HG02840 (cell line): Measurements from ENCODE around the gene CARD11.
A peak's percentile ranks its signal among the peaks of the same experiment; 100 is the strongest.

Source experiments
- ATAC-seq: cut with Tn5 transposase; IDR thresholded peaks from one replicate; pipeline ENCODE4 v1.9.1; 2021; ENCODE audit warnings: mild to moderate bottlenecking, moderate library complexity, moderate number of reproducible peaks; ENCODE audit not compliant: unreplicated experiment, low FRiP score

Gene CARD11

DNA sequence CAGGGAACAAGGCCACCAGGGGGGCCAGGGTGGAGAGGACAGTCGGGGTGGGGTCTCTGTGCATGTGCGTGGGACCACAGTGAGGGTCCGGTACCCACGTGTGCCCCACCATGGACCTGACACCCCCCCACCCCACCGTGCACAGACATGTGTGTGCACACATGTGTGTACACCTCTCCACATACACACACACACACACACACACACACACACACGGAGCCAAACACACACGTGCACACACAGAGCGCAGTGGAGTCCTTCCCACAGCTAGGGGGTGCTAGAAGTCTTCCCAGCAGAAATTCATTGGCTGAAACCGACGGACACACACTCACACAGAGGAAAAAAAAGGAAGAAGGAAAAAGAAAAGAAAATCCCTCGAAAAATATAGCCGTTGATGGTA, 156.8 kb downstream of the CARD11 start:
- no peak for ATAC-seq

DNA sequence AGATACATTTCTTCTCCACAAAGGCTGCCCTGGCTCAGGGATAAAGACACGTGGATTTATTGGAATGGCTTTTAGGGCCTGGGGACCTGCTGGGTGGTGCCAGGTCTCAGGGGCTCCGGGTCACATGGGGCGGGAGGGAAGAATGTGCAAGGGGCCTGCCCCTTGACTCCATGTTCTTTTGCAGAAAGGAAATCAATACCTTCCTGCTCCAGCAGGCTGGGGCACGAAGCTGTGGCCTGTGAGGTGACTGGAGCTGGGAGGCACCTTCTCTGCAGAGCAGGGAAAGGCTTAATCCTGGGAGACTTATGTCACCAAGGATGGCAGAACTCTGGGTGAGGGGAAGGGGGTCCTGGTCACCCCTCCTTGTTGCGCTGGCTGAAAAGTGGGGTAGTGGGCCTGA, 157.3 kb downstream of the CARD11 start:
- ATAC-seq = no peak

DNA sequence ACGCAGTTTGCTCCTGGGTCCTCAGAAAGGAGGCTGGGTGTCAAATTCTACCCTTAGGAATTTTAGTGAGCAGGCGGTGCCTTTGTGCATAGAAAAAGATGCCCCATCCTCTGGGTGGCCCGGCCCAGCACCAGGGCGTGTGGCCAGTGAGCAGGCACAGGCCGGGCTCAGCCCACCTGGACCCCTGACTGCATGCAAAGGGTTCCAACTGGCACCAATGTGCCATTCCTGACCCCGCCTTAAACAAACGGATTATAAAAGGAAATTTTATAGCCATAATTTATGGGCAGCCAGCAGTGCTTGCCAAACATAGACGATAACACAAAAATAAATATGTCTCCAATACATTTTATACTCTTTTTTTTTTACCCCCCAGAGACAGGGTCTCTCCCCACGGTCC, 159.5 kb downstream of the CARD11 start:
- ATAC-seq = no peak

DNA sequence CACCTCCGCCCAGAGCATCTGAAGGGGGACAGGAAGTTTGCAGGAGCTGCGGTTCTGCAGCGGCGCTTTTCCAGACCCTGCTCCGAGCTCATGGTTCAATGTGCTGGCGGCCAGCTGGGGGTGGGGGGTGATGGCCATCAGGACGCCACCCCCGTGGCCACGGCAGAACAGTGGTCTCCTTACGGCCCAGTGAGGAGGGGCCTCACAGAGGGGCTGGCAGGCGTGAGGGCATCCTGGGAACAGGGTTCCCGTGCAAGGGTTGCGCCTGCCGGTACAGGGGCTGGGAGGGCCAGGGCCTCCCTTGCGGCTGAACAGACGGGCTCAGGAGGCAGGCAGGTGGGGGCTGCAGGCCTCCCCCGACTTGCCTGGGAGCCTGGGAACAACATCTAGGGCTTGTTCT, 160.6 kb downstream of the CARD11 start:
- no peak for ATAC-seq

DNA sequence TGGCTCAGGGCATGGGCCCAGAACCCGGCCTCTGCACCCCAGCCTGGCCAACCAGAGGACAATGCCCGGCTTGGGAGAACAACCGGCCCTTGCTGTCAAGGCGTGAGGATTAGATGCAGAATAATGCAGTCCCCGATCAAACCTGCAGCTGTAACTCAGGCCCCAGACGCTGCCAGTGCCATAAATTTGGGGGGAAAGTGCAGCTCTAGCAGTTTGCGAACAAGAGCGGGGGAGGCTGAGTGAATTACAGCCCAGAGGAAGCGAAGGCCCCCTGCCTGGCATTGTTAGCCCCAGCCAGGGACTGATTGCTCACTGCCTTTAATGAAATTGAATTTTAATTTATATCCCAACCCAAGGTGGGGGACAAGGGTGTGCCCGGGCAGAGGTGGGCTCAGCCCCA, 161.6 kb downstream of the CARD11 start:
- no peak for ATAC-seq

DNA sequence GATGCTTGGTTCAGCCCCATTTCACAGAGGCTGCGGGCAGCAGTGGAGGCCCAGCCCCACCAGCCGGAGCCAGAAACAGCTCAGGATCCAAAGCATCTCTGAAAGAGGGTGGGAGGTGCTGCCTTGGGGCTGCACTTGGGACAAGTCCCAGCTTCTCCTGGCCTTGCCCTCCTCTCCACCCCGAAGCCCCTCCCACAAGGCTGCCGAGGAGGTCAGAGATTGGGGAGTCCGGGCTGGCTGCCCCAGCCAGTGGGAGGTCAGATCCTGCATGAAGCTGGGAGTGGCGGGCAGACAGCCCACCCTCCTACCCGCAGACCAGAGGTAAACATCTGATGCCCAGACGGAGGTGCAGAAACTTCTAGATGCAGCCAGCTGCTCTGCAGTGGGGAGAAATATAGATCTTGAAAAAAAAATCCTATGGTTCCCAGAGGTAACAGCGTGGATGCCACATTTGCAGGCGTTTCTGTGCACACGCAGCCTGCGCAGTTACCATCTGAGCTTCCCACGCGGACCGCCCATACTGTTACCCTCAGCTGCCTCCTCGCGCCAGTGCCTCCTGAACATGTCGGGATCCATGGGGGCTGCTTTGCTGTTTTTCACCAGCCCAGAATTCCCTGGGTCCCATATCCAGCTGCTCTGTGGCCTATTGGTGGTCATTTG, 162.7 kb downstream of the CARD11 start:
- no peak for ATAC-seq

DNA sequence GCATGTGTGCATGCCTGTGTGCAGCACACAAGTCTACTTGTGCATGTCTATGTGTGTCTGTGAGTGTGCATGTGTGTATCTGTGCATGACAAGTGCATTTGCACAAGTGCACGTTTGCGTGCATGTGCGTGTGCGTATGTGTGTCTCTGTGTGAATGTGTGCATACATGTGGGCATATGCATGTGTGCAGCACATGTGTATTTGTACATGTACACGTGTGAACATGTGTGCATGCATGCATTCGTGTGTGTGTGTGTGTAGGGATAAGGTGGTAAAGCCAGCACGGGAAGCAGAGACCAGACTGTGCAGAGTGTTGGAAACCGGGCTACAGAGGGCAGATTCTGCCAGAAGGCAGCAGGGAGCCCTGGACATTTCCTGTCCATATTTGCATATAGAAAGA, 163.6 kb downstream of the CARD11 start:
- ATAC-seq = no peak

DNA sequence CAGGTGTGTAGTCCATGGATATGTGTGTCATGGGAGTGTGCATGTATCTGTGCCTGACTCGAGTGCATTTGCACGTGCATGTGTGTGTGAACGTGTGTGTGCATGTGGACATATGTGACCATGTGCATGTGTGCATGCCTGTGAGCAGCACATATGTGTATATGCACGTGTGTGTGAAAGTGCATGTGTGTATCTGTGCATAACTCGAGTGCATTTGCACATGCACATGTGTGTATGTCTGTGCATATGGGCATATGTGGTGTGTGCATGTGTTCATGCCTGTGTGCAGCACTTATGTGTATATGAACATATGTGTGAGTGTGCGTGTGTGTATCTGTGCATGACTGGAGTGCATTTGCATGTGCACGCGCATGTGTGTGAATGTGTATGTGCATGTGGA, 164.3 kb downstream of the CARD11 start:
- ATAC-seq = no peak

DNA sequence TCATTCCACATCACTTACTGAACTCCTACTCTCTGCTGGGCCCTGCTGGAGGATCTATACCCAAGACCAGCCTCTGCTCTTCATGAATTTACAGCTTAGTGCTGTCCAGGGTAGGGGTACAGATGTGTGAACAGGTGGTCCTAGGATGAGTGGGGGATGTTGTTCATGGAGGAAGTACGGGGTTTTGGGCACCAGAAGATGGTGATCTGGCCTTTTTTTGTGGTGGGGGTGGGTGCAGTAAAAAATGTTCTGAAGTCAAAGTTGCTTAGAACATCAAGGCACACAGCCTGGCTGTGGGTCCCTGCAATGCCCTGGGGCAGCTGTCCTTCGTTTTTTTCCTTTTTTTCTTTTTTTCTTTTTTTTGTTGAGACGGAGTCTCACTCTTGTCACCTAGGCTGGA, 165.4 kb downstream of the CARD11 start:
- no peak for ATAC-seq

DNA sequence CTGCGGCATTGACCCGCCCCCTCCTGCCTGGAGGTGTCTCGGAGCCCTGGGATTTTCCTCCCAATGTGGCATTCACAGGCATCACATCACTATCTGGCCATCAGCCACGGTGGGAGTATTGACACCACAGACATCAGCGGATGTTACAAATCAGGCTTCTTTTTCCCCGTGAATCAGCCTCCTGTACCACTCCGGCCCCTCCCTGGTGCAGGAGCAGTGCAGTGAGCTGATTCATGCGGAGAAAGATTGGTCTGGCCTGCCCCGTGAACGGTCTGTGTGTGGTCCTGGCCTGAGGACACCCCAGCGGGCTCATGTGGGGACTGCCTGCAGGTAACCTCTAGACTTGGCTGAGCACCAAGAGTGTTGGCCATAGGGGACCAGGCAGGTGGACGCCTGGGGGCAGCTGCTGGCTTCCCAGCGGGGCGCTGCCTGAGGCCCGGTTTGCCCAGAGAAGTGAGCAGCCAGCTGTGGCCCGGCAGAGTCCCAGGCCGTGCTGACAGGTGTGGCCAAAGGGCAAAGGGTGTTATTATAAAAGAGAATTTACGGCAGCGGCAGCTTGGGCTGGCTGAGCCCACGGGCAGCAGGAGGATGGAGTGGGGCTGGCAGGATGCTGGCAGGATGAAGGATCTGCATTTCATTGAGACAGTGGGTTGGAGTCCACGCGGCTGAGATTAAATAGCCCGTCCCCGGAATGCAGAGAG, 167.5 kb downstream of the CARD11 start:
- no peak for ATAC-seq

DNA sequence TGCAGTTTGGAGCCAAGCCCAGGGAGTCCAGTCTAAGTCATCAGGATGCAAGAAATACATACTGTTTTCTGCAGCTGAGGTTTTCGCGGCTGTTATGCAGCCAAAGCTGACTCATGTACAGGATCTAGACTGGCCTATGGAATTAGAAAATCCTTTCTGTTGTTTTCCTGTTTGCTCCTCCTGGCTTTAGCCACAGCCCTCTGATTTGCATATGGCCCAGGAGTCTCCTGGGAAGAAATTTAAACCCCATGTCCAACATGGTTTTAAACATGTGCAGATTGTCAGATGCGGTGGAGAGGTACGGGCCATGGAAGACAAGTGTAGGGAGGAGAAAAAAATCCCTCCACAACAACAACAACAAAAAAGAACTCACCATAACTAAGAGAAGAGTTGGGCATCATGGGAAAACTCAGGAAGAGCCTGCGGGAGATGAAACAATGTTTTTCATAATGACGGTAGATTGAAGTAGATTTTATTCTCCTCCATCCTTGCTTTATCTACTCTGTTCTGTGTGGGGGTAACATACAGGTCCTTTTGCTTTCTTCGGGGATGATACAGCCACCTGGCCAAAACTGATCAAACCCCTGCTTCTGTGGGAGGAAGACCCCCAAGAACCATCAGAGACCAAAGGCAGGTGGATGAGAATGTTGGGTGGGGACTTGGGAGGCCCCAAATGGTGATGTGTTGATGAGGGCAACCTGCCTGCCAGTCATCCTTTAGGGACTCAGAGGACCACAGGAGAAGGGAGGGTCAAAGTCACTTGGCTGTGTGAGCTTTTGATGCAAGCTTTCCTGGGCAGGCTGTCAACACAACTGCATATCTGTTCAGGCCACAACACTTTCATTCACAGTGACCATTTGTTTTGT, 169.7 kb downstream of the CARD11 start:
- ATAC-seq = no peak

DNA sequence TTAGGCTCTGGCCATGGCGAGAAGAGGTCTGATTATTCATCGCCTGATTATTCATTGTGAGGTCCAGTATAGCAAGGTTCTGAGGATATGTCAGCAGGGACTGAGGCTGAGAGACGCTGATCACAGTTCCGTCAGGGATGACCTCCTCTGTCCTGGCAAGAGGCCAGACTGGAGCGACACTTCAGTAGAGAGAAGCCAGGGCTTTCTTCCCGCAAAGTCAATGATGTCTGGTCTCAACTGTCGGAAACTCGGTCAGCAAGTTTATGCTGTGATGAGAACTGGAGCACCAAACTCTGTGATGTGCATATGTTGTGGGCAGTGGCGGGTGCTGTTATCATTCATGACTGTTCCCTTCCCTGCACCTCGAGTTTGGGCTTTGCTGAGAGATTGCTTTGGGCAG, 170.5 kb downstream of the CARD11 start:
- no peak for ATAC-seq

DNA sequence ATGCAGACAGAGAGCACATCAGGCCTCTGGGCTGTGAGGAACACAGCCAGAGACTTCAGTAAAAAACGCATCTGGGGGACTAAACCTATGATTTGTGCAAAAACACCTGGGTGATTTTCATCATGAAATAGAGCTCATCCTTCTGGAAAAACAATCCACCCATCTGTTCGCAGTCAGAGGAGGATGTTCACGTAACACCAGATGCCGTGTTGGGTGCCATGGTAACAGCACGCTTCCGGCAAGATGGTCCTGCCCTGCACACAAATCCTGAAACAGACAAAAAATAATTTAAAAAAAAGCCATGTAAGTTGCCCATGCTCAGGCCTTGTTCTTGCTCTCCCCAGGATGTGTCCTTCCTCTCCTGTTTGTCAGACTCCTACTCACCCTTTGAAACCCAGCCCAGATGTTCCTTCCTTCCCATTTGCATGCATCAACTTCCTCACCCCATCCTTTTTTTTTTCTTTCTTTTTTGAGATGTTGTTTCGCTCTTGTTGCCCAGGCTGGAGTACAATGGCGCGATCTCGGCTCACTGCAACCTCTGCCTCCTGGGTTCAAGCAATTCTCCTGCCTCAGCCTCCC, 171.3 kb downstream of the CARD11 start:
- no peak for ATAC-seq

DNA sequence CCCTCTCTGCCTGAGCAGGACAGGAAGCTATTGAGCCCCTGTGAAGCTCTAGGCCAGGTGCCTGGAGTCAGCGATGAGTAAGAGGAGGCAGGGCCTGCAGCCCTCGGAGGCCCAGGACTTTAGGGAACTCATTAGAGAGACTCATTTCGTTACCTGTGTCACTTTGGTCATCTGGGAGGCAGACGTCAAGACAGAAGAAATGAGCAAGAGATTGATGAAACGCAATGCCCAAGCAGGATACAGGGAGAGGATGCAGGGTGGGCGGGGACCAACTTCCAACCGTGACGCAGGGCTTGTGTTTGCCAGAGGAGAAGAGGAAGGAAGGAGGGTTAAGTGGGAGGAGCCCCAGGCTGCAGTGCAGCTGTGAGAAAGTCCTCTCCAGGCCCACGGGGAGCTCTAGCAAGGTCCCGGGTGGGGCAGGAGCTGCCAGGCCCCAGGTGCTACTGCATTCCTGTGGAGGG, 173.2 kb downstream of the CARD11 start:
- no peak for ATAC-seq

DNA sequence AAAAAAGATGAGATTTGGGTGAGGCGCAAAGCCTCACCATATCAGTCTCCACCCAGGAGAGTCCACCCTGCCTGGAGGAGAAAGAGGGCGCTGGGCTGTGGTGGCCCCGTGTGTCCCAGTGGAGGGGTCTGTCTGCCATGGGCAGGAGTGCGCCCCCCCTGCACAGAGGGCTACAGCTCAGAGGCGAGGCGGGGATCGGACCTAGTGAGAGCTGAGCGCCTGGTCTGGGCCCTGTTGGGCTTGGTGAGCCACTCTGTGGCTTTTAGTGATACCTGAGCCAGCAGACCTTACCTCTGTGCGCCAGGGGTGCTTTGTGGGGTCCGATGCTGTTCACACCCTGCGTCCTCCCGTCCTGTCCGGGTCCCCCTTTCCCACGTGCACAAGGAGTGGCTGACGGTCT, 173.7 kb downstream of the CARD11 start:
- ATAC-seq = no peak

DNA sequence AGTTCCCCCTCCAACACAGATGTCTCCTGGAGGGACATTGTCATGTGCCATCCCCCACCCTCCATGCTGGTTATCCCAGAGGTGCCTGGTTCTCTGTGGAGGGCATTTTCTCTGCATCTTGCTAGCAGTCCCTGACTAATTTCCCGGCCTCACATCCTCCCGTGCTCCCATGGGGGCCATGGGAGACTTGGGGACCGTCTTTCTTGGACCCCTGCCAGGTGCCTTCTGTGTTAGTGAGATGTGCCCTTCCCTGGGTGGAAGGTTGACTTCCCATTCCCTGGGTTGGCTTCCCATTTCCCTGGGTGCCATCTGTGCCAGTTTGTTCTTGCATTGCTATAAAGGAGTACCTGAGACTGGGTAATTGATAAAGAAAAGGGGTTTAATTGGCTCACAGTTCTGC, 177.1 kb downstream of the CARD11 start:
- ATAC-seq = no peak

DNA sequence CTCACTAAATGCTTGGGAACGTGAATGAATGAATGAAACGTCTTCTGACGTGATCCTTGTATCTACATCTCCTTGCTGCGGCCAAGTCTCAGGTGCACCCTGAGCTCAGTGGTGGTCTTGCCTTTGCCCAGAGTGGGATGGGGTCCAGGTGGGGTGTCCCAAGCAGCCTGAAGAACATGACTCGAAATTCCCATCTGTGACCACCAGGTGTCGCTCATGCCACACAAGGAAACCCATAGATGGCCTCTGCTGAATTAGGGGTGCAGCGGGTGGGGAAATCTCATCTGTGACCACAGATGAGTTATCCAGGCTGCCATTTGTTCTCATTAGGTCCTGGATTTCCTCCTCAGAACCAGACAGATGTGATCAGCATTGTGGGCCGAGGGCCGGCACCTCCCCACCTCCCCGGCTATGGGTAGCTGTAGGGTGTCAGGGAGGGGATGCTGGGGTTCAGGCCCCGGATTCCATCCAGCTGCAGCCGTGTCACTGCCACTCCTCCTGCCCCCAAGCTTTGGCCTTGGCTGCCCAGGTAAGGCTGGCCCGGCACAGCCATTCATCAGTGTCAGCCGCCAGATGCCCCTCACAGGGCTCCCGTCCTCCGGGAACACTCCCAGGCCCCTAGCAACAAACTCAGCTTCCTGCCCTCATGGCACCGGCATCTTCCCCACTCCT, 178.5 kb downstream of the CARD11 start:
- ATAC-seq = no peak

DNA sequence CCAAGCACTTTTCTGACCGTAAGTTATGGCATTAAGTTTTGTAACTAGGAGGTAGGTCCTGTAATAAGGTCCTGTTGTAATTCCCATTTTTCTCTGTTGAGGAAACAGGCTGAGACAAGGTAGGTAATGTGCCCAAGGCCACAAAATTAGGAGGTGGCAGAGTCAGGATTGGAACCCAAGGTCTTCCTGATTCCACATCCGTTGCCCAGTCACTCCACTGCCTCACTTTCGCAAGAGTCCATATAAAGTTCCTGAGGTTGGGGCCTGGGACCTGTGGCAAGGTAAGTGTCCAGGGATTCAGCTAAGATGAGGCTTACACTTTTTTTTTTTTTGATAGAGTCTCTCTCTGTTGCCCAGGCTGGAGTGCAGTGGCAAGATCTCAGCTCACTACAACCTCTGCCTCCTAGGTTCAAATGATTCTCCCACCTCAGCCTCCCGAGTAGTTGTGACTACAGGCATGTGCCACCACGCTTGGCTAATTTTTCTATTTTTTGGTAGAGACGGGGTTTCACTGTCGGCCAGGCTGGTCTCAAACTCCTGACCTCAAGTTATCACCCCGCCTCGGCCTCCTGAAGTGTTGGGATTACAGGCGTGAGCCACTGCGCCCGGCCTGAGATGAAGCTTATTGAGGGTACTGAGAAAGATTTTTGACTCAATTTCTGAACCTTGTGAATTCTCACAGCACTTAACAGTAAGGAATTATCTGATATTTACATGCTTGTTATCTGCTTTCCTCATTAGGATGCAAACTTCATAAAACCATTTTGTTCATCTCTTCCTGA, 179.3 kb downstream of the CARD11 start:
- no peak for ATAC-seq

DNA sequence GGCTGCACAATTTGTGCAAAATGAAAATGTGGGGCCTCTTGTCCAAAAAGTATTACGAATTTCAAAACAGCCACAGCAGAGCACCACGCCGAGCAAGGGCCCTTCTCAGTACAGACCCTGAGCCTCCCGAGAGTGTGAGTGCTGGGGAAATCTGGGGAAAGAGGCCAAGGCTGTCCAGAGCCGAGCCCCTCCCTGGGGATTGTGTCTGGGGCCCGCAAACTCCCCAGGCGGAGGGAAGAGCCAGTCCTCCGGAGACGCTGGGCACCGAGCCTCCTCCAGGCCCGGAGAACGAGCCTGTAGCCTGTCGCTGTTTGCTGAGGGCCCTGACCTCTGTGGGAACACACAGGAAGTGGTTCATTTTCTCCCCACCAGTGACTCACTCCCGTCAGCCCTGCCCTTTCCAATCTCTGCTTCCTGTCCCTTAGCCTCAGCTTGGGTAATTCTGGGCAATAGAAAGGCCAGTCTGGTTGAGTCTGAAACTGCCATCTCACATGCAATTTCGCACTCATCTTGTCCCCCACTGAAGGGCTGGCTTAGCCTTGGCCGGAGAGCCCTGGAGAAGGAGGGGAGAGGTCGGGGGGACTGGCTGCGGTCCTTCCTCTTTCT, 180.1 kb downstream of the CARD11 start:
- ATAC-seq = peak; percentile 89
